ENCODE data around the gene UNC79.

- no peak for TF ChIP-seq CTCF (IDR thresholded peaks at IDR 0.05 in 4 of 5, conservative IDR thresholded peaks at IDR 0.05 in 1 of 5)
- no peak for TF ChIP-seq POLR2A (IDR thresholded peaks at IDR 0.05)
Observed at GRCh38 chr14:93480867-93481266, 50.1 kb downstream of the UNC79 start.

Data from gastrocnemius medialis (tissue), 4 donors.